Astrocyte (in vitro differentiated cells and primary cell): ENCODE data around the gene SCAND1.
"Not testable (repeated sequence)": the region's sequence is repeated elsewhere in the genome, so short reads cannot be mapped to it uniquely, and the experiment has no call there.

ENCODE experiments used
- EZH2 ChIP-seq: IDR thresholded peaks from 2 replicates; pipeline ENCODE4 v1.6.1; 2012; ENCODE audit warnings: mild to moderate bottlenecking, low read length, inconsistent platforms; ENCODE audit not compliant: insufficient read depth
- TF ChIP-seq, protein P1 (sequence below): IDR thresholded peaks from 2 replicates; pipeline ENCODE4 v1.5.1; 2011; ENCODE audit warnings: low read depth, mild to moderate bottlenecking, inconsistent platforms, low read length, moderate library complexity; ENCODE audit not compliant: insufficient read depth

DNA sequence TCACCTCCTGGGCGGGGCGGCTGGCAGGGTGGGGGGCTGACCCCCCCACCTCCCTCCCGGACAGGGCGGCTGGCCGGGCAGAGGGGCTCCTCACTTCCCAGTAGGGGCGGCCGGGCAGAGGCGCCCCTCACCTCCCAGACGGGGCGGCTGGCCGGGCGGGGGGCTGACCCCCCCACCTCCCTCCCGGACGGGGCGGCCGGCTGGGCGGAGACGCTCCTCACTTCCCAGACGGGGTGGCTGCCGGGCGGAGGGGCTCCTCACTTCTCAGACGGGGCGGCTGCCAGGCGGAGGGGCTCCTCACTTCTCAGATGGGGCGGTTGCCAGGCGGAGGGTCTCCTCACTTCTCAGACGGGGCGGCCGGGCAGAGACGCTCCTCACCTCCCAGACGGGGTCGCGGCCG lies 47.0 kb upstream of the SCAND1 start:
- TF ChIP-seq, protein P1, sequence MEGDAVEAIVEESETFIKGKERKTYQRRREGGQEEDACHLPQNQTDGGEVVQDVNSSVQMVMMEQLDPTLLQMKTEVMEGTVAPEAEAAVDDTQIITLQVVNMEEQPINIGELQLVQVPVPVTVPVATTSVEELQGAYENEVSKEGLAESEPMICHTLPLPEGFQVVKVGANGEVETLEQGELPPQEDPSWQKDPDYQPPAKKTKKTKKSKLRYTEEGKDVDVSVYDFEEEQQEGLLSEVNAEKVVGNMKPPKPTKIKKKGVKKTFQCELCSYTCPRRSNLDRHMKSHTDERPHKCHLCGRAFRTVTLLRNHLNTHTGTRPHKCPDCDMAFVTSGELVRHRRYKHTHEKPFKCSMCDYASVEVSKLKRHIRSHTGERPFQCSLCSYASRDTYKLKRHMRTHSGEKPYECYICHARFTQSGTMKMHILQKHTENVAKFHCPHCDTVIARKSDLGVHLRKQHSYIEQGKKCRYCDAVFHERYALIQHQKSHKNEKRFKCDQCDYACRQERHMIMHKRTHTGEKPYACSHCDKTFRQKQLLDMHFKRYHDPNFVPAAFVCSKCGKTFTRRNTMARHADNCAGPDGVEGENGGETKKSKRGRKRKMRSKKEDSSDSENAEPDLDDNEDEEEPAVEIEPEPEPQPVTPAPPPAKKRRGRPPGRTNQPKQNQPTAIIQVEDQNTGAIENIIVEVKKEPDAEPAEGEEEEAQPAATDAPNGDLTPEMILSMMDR: not testable (repeated sequence)
- not testable (repeated sequence) for TF ChIP-seq EZH2
